ENCODE data around the gene VSTM4. TPM values are rescaled to one million over a fixed set of nuclear protein-coding genes. Genes with fewer than 3 reads are reported as not detected.

The VSTM4 gene
- total and polyA plus RNA-seq, 9 of the 15 experiments (the other 6 are each of a cell fraction or from before 2014, with no cell fraction given): 1.0 to 7.9 (median 3.0) TPM

DNA sequence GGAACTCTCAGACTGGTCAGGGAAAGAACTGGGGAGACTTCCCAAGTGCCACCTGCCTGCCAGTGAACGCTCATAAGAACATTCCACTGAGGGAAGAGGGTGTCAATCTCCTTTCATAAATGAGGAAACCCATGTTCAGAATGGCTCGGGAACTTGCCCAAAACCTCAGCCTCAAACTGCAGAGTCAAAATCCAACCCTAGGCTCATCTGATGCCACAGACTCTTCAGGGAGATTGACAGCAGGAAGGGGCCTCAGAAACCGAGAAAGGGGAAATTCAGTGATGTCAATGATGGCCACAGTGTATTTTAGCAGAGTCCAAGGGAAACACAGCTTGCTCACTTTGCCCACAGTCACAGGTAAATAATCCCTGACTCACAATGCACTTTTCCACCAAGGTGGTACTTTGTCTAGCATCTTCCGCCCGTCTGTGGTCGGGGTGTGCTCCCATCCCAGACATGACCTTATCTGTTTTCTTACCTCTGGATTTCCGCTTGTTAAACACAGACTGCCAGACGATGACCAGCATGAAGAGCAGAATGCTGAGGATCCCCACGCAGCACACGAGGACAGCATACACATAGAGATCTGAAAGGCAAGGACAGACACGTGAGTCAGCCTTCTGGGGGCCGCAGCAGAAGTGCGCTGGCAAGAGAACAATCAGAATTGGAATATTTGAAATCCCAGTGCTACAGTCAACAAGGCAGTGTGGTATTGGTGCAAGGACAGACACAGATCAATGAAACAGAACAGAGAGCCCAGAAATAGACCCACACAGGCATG lies 38.4 kb downstream of the VSTM4 start:
- intact Hi-C loops (cut with micrococcal nuclease) (no loop called here), in situ Hi-C loops (cut with MboI) (no loop called here)
- Histone ChIP-seq H3K4me2 (ENCODE audit: insufficient read depth, low read length) (no peak overlapping the region), H3K9ac (ENCODE audit: insufficient read depth in 1 of 2, low read depth in 2 of 2, low read length in 2 of 2) (no peak overlapping the region), H3K9me3 (replicated peaks; ENCODE audit: control insufficient read depth, insufficient read depth, low read depth, low read length) (no peaks in the 10 kb centered on the region), H3K4me3 (no peak overlapping the region), H3K27ac (ENCODE audit: extremely low read depth, low read depth, low read length) (no peak overlapping the region), H3K9me1 (ENCODE audit: control insufficient read depth, insufficient read depth, low read length) (no peaks in the 10 kb centered on the region), H2AFZ (ENCODE audit: low read depth, low read length) (no peak overlapping the region), H3K79me2 (ENCODE audit: control insufficient read depth, insufficient read depth, low read length) (no peaks in the 10 kb centered on the region), H3K4me1 (replicated peaks in 1 of 2; ENCODE audit: control insufficient read depth in 2 of 2, insufficient read depth in 2 of 2, low read length in 2 of 2) (peaks cover 0 to 15% of the 10 kb centered on the region in 2 experiments; a peak in 3 of 5 replicates), H3K36me3 (ENCODE audit: control insufficient read depth, insufficient read depth, low read length) (peaks cover 4% of the 10 kb centered on the region; the same call in 1 of the 3 replicates), H4K20me1 (replicated peaks; ENCODE audit: control insufficient read depth, insufficient read depth, low read length) (peaks cover 3% of the 10 kb centered on the region; the same call in 1 of the 2 replicates), H3K27me3 (ENCODE audit: control insufficient read depth in 2 of 2, insufficient read depth in 2 of 2, low read length in 2 of 2) (no peaks in the 10 kb centered on the region)
- BruUV-seq (replicated peaks): no TSS peak
- ATAC-seq (no peak), FAIRE-seq (no peak), DNase-seq (ENCODE audit: extremely low read depth in 1 of 4, low spot score in 3 of 4) (no peak)
- CTCF ChIA-PET (ENCODE audit: low intra/inter-chr PET ratio): no interaction called here
- no peak for TF ChIP-seq IRF2 (CRISPR knock-in tag; IDR thresholded peaks at IDR 0.05)
- no peak for TF ChIP-seq XRCC3 (IDR thresholded peaks at IDR 0.05)
- no peak for TF ChIP-seq CCAR2 (IDR thresholded peaks at IDR 0.05; ENCODE audit: low read depth, low read length)
- no peak for TF ChIP-seq TCF3 (CRISPR knock-in tag; IDR thresholded peaks at IDR 0.05)
- 34% methylated on average over 13 of the region's 13 CpGs for WGBS (ENCODE audit: insufficient coverage, low coverage, missing lambda C conversion rate)
- POLR2A ChIA-PET: no interaction called here

DNA sequence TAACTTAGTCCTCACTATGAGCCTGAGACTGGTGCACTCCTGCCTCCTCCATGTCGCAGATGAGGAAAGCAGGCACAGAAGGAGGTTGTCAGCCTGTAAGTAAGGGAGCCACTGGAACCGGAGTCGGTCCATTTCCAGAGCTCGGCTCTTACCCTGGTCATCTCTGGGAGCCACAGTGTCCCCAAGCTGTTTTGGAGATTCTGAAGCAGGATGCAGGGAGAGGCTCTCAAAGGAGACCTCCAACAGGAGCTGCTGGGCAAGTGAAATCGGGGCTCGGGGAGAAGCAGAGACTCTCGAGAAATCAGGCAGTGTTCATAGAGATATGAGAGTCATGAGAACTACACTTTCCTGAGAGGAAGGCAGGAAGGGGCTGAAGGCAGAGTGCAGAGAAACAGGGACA lies 39.0 kb downstream of the VSTM4 start:
- no peak for ATAC-seq
- H3K4me3 ChIP-seq: no peak overlapping the region
- intact Hi-C loops (cut with micrococcal nuclease): no loop called here

More for the DNA sequence above, 39.0 kb downstream of the VSTM4 start:
- in situ Hi-C loops (cut with MboI): no loop called here
- Histone ChIP-seq H3K79me2 (ENCODE audit: control insufficient read depth, insufficient read depth, low read length) (no peaks in the 10 kb centered on the region), H3K4me2 (ENCODE audit: insufficient read depth, low read length) (no peak overlapping the region), H3K4me1 (replicated peaks in 1 of 2; ENCODE audit: control insufficient read depth in 2 of 2, insufficient read depth in 2 of 2, low read length in 2 of 2) (peaks cover 0 to 15% of the 10 kb centered on the region in 2 experiments; a peak in 3 of 5 replicates), H3K36me3 (ENCODE audit: control insufficient read depth, insufficient read depth, low read length) (peaks cover 4% of the 10 kb centered on the region; the same call in 1 of the 3 replicates), H3K27me3 (ENCODE audit: control insufficient read depth in 2 of 2, insufficient read depth in 2 of 2, low read length in 2 of 2) (no peaks in the 10 kb centered on the region), H4K20me1 (replicated peaks; ENCODE audit: control insufficient read depth, insufficient read depth, low read length) (peaks cover 3% of the 10 kb centered on the region; the same call in 1 of the 2 replicates), H3K9ac (ENCODE audit: insufficient read depth in 1 of 2, low read depth in 2 of 2, low read length in 2 of 2) (no peak overlapping the region), H3K27ac (ENCODE audit: extremely low read depth, low read depth, low read length) (no peak overlapping the region), H2AFZ (ENCODE audit: low read depth, low read length) (no peak overlapping the region), H3K9me1 (ENCODE audit: control insufficient read depth, insufficient read depth, low read length) (no peaks in the 10 kb centered on the region), H3K9me3 (replicated peaks; ENCODE audit: control insufficient read depth, insufficient read depth, low read depth, low read length) (no peaks in the 10 kb centered on the region)
- FAIRE-seq: no peak
- TF ChIP-seq ZC3H8 (IDR thresholded peaks at IDR 0.05) (no peak), ZNF57 (CRISPR knock-in tag; IDR thresholded peaks at IDR 0.05) (no peak), L3MBTL2 (IDR thresholded peaks at IDR 0.05) (no peak), CBX2 (IDR thresholded peaks at IDR 0.05; ENCODE audit: insufficient read depth, low read length, poor library complexity, severe bottlenecking) (no peak), TCFL5 (CRISPR knock-in tag; conservative IDR thresholded peaks at IDR 0.05) (no peak), BCL6 (CRISPR knock-in tag; IDR thresholded peaks at IDR 0.05) (no peak), ARHGAP35 (IDR thresholded peaks at IDR 0.05; ENCODE audit: partially characterized antibody) (no peak)
- TF ChIP-seq, protein P1, sequence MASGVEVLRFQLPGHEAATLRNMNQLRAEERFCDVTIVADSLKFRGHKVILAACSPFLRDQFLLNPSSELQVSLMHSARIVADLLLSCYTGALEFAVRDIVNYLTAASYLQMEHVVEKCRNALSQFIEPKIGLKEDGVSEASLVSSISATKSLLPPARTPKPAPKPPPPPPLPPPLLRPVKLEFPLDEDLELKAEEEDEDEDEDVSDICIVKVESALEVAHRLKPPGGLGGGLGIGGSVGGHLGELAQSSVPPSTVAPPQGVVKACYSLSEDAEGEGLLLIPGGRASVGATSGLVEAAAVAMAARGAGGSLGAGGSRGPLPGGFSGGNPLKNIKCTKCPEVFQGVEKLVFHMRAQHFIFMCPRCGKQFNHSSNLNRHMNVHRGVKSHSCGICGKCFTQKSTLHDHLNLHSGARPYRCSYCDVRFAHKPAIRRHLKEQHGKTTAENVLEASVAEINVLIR (CRISPR knock-in tag; IDR thresholded peaks at IDR 0.05): no peak
- POLR2A ChIA-PET: interaction anchor here (0.5 to 0.9 kb wide), 3 partner anchors 10 to 411 kb away, joined by 3 to 6 read pairs (median 4); no protein-coding TSS in a partner anchor
- no TSS peak for BruUV-seq (replicated peaks)
- CTCF ChIA-PET (ENCODE audit: low intra/inter-chr PET ratio): no interaction called here
- WGBS (ENCODE audit: insufficient coverage, low coverage, missing lambda C conversion rate): 43% methylated on average over 7 of the region's 7 CpGs
- no peak for DNase-seq (ENCODE audit: extremely low read depth in 1 of 4, low spot score in 3 of 4)
